ENCODE results near the gene POU2F3.
A peak's percentile ranks its signal among the peaks of the same experiment; 100 is the strongest.

POU2F3 gene

DNA sequence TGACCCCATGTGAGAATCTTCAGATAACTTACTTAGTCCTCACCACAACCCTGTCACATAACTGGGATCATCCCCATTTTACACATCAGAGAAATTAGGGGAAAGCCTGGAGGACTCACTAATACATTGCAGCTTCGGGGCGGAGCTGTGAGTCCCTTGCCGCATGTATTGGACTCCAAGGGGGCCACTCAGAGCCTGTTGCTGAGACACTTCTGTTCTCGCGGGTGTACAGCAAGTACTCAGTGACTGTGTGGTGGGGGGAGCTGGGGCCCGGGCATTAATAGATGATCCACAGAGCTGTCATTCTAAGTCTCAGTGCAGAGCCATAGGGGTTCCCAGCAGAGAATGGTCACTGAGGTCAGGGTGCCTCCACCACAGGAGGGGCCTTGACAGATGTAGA, 15.6 kb upstream of the POU2F3 start:
- TF ChIP-seq, protein P1, sequence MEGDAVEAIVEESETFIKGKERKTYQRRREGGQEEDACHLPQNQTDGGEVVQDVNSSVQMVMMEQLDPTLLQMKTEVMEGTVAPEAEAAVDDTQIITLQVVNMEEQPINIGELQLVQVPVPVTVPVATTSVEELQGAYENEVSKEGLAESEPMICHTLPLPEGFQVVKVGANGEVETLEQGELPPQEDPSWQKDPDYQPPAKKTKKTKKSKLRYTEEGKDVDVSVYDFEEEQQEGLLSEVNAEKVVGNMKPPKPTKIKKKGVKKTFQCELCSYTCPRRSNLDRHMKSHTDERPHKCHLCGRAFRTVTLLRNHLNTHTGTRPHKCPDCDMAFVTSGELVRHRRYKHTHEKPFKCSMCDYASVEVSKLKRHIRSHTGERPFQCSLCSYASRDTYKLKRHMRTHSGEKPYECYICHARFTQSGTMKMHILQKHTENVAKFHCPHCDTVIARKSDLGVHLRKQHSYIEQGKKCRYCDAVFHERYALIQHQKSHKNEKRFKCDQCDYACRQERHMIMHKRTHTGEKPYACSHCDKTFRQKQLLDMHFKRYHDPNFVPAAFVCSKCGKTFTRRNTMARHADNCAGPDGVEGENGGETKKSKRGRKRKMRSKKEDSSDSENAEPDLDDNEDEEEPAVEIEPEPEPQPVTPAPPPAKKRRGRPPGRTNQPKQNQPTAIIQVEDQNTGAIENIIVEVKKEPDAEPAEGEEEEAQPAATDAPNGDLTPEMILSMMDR (IDR thresholded peaks at IDR 0.05; ENCODE audit: low read depth, low read length), result no peak
- TF ChIP-seq POLR2A (IDR thresholded peaks at IDR 0.05; ENCODE audit: extremely low read depth, insufficient read length) (peak; percentile 8), MYC (IDR thresholded peaks at IDR 0.05; ENCODE audit: low read depth, low read length) (peak; percentile 40)
- peak; percentile 91 for DNase-seq (ENCODE audit: low read depth)
- peak overlapping the region; percentile 32 for H3K4me3 ChIP-seq (ENCODE audit: low read depth, low read length)

DNA sequence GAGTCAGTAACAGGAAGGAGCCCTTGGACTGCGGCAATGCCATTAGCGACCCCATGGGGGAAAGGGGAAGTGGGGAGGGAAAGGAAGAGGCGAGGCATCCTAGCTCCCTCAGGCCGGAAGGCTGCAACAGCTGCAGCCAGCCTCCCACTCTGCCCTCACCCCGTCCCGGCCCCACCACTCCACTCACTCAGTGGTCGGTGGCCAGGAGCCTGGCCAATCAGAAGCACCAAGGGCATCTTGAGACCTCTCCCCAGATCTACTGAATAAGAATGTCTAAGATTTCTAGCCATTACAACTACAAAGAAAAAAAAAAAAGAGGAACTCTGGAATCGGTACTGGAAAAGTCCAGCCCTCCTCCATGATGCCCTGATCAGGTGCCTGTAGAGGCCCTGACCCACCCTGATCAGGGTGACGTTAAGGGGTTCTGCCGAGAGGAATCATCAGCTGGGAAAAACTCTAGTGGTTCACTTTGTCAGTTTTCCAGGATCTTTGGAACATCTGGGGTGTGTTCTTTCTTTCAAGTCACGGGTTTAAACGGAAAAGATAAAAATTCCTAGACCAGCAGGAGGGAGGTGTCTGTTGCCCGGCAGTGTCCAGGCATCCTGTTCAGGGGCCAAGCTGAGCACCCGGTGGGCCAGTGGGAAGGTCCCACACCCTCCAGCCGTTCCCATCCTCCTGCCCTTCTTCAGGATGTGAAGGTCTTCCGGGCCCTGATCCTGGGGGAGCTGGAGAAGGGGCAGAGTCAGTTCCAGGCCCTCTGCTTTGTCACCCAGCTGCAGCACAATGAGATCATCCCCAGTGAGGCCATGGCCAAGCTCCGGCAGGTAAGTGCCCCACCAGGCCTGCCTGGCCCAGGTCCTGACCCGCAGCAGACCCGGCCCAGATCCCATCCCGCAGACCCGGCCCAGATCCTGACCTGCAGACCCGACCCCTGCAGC, 14.7 kb upstream of the POU2F3 start:
- TF ChIP-seq MYC (IDR thresholded peaks at IDR 0.05; ENCODE audit: low read depth, low read length), result no peak; the same call in 1 of the 2 replicates
- peak; percentile 15 for TF ChIP-seq POLR2A (IDR thresholded peaks at IDR 0.05; ENCODE audit: extremely low read depth, insufficient read length)
- TF ChIP-seq, protein P2, sequence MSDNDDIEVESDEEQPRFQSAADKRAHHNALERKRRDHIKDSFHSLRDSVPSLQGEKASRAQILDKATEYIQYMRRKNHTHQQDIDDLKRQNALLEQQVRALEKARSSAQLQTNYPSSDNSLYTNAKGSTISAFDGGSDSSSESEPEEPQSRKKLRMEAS (IDR thresholded peaks at IDR 0.05; ENCODE audit: low read depth, low read length), result peak; percentile 65; the same call in 1 of the 2 replicates
- TF ChIP-seq, protein P1 (IDR thresholded peaks at IDR 0.05; ENCODE audit: low read depth, low read length), result no peak
- H3K4me3 ChIP-seq (ENCODE audit: low read depth, low read length), result peak overlapping the region; percentile 32
- DNase-seq (ENCODE audit: low read depth), result peak; percentile 98

DNA sequence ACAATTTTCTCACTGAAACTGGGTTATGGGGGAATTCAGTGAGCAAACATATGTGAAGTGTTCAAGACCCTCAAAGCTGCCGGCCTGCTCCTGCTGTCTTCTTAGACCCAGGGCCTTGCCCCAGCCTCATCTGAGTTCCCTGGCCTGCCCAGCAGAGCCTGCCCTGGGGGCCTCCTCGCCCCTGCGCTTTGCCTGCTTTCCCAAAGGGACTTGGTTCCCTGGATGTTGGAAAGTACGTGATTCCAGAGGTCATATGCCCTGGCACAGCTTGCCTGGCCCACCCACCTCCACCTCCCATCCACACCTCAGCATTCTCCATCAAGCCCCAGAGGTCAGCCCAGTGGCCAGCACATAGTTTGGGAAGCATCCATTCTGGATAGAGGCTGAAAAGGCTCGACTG, 13.7 kb upstream of the POU2F3 start:
- DNase-seq (ENCODE audit: low read depth), result no peak
- TF ChIP-seq, protein P1 (IDR thresholded peaks at IDR 0.05; ENCODE audit: low read depth, low read length), result no peak
- TF ChIP-seq MYC (IDR thresholded peaks at IDR 0.05; ENCODE audit: low read depth, low read length) (no peak), POLR2A (IDR thresholded peaks at IDR 0.05; ENCODE audit: extremely low read depth, insufficient read length) (no peak)
- TF ChIP-seq, protein P2 (IDR thresholded peaks at IDR 0.05; ENCODE audit: low read depth, low read length), result no peak

DNA sequence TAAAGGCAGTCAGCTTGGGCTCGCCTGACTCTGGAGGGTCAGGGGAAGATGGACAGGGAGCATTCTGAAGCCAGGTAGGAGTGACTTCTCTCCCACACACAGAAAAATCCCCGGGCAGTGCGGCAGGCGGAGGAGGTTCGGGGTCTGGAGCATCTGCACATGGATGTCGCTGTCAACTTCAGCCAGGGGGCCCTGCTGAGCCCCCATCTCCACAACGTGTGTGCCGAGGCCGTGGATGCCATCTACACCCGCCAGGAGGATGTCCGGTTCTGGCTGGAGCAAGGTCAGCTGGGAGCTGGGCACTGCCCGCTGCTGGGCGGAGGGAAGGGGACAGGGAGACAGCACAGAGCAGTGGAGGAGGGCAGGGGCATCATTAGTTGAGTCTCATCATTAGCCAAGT, 13.2 kb upstream of the POU2F3 start:
- no peak for TF ChIP-seq MYC (IDR thresholded peaks at IDR 0.05; ENCODE audit: low read depth, low read length)
- no peak for TF ChIP-seq POLR2A (IDR thresholded peaks at IDR 0.05; ENCODE audit: extremely low read depth, insufficient read length)
- TF ChIP-seq, protein P2 (IDR thresholded peaks at IDR 0.05; ENCODE audit: low read depth, low read length), result no peak
- TF ChIP-seq, protein P1 (IDR thresholded peaks at IDR 0.05; ENCODE audit: low read depth, low read length), result no peak
- no peak overlapping the region for H3K4me3 ChIP-seq (ENCODE audit: low read depth, low read length)
- no peak for DNase-seq (ENCODE audit: low read depth)

More for the DNA sequence above, 13.7 kb upstream of the POU2F3 start:
- H3K4me3 ChIP-seq (ENCODE audit: low read depth, low read length), result no peak overlapping the region

DNA sequence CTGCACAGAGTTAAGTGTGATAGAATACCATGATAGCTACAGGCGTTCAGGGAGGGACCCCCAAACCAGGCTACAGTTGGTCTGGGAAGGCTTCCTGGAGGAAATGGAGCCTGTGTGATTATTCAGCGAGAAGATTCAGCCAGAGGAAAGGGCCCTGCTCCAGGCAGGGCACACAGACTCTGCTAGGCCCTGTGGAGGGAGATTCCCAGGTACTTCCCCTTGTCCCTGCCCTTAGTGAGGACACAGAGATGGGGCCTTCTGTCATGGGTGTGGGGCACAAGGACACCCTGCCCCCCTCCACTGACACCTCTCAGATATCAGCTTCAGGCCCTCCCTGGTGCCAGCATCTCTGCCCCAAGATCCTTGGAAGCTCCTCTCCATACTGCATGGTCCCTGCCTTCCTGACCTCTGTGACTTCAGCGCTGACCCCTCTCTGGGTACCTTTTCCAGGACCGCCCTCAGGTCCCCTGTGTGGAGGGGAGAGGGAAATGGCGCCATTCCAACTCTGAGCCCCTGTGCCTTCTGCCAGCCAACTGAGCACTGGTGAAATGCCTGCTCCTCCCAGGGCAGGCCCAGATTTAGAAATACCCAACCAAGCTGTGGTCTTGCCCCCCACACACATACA, 12.6 kb upstream of the POU2F3 start:
- TF ChIP-seq, protein P2 (IDR thresholded peaks at IDR 0.05; ENCODE audit: low read depth, low read length), result no peak
- no peak for TF ChIP-seq MYC (IDR thresholded peaks at IDR 0.05; ENCODE audit: low read depth, low read length)
- no peak for TF ChIP-seq POLR2A (IDR thresholded peaks at IDR 0.05; ENCODE audit: extremely low read depth, insufficient read length)
- TF ChIP-seq, protein P1 (IDR thresholded peaks at IDR 0.05; ENCODE audit: low read depth, low read length), result no peak
- no peak for DNase-seq (ENCODE audit: low read depth)
- no peak overlapping the region for H3K4me3 ChIP-seq (ENCODE audit: low read depth, low read length)

Measured in NB4 (cell line).